LNCaP clone FGC (cell line): Measurements from ENCODE around the gene MAML1.
A peak's percentile ranks its signal among the peaks of the same experiment; 100 is the strongest.
"Not testable (repeated sequence)": the region's sequence is repeated elsewhere in the genome, so short reads cannot be mapped to it uniquely, and the experiment has no call there.

Experiments used
- DNase-seq: peaks from one replicate; pipeline ENCODE4 v3.0.0-alpha.2; 2011; ENCODE audit warnings: low read depth
- H3K4me3 ChIP-seq: 2 replicates; pipeline ENCODE4 v1.5.1; 2011; ENCODE audit warnings: mild to moderate bottlenecking, low read depth, low read length, control low read depth
- CTCF ChIP-seq: IDR thresholded peaks from 2 replicates; pipeline ENCODE4 v1.5.1; 2012; ENCODE audit warnings: mild to moderate bottlenecking; ENCODE audit not compliant: control insufficient read depth, insufficient read depth; ENCODE audit errors: extremely low read depth

Gene MAML1, protein sequence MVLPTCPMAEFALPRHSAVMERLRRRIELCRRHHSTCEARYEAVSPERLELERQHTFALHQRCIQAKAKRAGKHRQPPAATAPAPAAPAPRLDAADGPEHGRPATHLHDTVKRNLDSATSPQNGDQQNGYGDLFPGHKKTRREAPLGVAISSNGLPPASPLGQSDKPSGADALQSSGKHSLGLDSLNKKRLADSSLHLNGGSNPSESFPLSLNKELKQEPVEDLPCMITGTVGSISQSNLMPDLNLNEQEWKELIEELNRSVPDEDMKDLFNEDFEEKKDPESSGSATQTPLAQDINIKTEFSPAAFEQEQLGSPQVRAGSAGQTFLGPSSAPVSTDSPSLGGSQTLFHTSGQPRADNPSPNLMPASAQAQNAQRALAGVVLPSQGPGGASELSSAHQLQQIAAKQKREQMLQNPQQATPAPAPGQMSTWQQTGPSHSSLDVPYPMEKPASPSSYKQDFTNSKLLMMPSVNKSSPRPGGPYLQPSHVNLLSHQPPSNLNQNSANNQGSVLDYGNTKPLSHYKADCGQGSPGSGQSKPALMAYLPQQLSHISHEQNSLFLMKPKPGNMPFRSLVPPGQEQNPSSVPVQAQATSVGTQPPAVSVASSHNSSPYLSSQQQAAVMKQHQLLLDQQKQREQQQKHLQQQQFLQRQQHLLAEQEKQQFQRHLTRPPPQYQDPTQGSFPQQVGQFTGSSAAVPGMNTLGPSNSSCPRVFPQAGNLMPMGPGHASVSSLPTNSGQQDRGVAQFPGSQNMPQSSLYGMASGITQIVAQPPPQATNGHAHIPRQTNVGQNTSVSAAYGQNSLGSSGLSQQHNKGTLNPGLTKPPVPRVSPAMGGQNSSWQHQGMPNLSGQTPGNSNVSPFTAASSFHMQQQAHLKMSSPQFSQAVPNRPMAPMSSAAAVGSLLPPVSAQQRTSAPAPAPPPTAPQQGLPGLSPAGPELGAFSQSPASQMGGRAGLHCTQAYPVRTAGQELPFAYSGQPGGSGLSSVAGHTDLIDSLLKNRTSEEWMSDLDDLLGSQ

GRCh38 chr5:179732412-179732917 is at the start of gene MAML1:
MAML1 (plus strand) TSS chr5:179732822; CDS start chr5:179733113, 291 bp downstream.
- DNase-seq, result peak; percentile 99
- H3K4me3 ChIP-seq, result peak within 1 kb of the TSS; percentile 81
- no peak for TF ChIP-seq CTCF

DNA sequence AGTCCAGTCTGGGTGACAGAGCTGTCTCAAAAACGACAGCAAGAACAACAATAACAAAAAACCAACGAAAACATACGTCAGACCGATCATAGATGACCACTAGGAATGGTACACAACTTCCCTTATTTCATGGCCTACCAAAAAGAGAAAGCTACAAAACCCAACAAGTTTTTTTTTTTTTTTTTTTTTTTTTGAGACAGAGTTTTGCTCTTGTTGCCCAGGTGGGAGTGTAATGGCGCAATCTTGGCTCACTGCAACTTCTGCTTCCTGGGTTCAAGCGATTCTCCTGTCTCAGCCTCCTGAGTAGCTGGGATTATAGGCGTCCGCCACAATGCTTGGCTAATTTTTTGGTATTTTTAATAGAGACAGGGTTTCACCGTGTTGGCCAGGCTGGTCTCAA is 43.4 kb upstream of the MAML1 start:
- not testable (repeated sequence) for H3K4me3 ChIP-seq, DNase-seq

DNA sequence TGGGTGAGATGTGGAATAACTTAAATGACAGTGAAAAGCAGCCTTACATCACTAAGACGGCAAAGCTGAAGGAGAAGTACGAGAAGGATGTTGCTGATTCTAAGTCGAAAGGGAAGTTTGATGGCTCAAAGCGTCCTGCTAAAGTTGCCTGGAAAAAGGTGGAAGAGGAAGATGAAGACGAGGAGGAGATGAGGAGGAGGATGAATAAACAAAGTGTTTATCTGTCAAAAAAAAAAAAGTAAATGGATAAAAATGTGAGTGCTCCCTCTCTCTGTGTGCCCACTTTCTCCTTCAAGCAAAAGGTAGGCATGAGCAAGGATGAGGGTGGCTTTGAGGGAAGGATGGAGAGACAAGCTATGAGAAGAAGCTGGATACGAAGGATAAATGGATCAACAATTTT is 38.1 kb upstream of the MAML1 start:
- DNase-seq, result no peak

GRCh38 chr5:179696603-179697002 is 36.0 kb upstream of the MAML1 start:
- peak; percentile 65 for DNase-seq
- TF ChIP-seq CTCF, result no peak
- no peak overlapping the region for H3K4me3 ChIP-seq

More for the DNA sequence above, 38.1 kb upstream of the MAML1 start:
- no peak overlapping the region for H3K4me3 ChIP-seq
- TF ChIP-seq CTCF, result no peak

DNA sequence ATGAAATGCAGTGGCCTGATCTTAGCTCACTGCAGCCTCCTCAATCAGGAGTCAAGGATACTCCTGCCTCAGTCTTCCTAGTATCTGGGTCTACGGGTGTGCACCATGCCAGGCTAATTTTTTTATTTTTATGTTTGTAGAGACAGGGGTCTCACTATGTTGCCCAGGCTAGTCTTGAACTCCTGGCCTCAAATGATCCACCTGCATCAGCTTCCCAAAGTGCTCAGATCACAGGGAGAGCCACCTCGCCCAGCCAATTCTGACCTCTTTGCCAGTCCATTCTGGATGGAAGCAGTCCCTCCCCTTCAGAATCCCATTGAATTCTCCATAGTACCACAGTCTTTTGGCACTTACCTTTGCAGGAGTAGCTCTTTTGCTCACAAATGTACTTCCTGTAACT is 35.5 kb upstream of the MAML1 start:
- no peak overlapping the region for H3K4me3 ChIP-seq
- DNase-seq, result no peak
- TF ChIP-seq CTCF, result no peak

- H3K4me3 ChIP-seq, result peak overlapping the region; percentile 97
Measured at GRCh38 chr5:179697543-179697942, 35.1 kb upstream of the MAML1 start.

DNA sequence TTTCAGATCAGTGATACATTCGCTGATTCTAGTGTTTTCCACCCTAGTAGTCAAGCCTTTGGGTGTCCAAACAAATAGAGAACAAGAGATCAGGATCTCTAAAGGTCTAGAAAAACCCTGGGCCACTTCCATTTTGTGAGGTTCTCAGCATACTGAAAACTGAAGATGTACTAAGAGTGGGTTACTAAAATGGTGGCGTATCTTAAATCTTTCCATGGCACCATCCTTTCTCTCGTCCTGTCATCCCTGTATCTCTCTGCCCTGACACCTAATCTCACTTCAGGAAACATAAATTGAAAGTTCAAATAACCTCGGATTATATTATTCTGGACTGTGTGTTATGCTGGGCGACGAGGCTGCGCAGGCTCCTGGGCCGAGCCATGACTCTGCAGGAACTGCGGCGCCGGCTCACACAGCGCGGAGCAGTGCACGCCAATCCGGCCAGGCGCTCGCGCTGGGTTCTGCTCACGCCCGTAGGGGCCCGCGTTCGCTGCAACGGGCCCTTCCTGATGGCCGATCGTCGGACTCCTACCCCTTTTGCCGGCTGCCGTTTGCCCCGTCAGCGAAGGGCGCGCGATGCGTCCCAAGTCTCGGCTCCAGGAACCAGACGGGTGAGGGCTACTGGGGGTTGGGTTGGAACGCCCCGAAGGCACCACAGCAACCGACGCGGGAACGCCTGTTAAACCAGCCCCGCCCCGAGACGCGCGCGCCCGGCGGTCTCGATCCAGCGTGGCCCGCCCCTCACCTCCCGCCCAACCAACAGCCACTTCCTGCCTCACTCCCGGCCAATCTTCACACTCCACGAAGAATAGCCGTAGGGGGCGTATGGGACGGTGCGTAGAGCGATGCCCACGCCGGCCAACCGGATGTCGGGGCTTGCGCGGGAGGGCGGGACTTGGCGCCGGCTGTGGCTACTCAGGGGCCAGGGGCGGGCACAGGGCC is 34.4 kb upstream of the MAML1 start:
- peak overlapping the region; percentile 97 for H3K4me3 ChIP-seq
- peak; percentile 98 for DNase-seq
- TF ChIP-seq CTCF, result no peak

More at GRCh38 chr5:179697543-179697942, 35.1 kb upstream of the MAML1 start:
- DNase-seq, result not testable (repeated sequence)
